ENCODE measurements around the gene EEF2KMT. TPM values are rescaled to one million over a fixed set of nuclear protein-coding genes. Genes with fewer than 3 reads are reported as not detected.
"Not testable (repeated sequence)": the region's sequence is repeated elsewhere in the genome, so short reads cannot be mapped to it uniquely, and the experiment has no call there.

EEF2KMT gene
- total RNA-seq, 5 donors from 2014 or later (not counting 1 experiment from before 2014, with no cell fraction given), result 3.6 to 16.1 (median 11.7) TPM

DNA sequence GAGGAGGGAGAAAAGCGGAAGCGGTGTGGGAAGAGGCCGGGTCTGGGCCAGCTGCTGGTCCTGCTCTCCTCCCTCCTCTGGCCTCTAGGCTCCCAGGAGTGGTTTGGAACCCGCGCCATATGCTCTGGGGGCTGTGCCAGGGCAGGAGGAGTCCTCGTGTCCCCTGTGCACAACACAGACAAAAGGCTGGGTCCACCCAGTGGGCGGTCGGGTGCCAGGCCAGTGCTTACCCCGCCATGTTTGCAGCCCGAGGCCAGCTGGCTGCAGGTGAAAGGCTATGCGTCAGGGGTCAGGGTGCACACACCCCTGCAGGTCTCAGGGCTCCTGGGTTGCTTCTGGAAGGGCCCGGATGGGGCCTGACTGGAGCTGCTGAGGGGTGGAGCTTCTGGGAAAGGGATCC, 17.1 kb downstream of the EEF2KMT start:
- H3K27me3 ChIP-seq (replicated peaks in 1 of 2; ENCODE audit: control insufficient read depth in 2 of 2, extremely low read depth in 1 of 2, insufficient read depth in 2 of 2, low read length in 1 of 2); H3K4me1 Mint-ChIP-seq; ATAC-seq (replicated peaks in 1 of 4); H3K27ac Mint-ChIP-seq; H3K9me3 Mint-ChIP-seq; H3K4me3 ChIP-seq (ENCODE audit: control insufficient read depth in 1 of 2, extremely low read depth in 1 of 2, low read length in 1 of 2); H3K9me3 ChIP-seq; H3K4me1 ChIP-seq (ENCODE audit: control insufficient read depth in 1 of 2, extremely low read depth in 1 of 2, insufficient read depth in 2 of 2, low read length in 2 of 2); H3K27ac ChIP-seq (ENCODE audit: low read length); CTCF ChIA-PET; H3K27me3 Mint-ChIP-seq; H3K4me3 Mint-ChIP-seq; DNase-seq; POLR2A ChIA-PET: not testable (repeated sequence)
- peaks cover 27% of the 10 kb centered on the region for H3K36me3 Mint-ChIP-seq
- H3K36me3 ChIP-seq (ENCODE audit: control insufficient read depth in 2 of 2, extremely low read depth in 1 of 2, insufficient read depth in 1 of 2, low read length in 1 of 2), result peaks cover 4 to 44% of the 10 kb centered on the region in 2 donors
- 98% methylated on average over 10 of the region's 12 CpGs for WGBS (ENCODE audit: insufficient coverage)

DNA sequence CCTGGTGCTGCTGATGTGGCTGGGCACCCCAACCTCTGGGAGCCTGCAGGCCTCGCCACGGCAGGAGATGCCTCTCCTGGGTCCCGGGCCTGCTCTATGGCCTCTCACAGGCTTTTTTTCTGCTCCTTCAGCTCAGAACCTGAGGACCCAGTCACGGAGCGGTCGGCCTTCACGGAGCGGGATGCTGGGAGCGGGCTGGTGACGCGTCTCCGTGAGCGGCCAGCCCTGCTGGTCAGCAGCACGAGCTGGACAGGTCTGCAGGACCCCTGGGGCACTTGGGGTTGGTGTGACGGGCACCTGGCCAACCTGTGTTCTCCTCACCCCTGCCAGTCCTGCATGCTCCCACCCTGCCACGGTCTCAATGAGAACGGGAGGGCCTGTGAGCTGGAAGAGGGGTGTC, 19.0 kb downstream of the EEF2KMT start:
- Histone ChIP-seq H3K9me3 (no peaks in the 10 kb centered on the region), H3K36me3 (ENCODE audit: control insufficient read depth in 2 of 2, extremely low read depth in 1 of 2, insufficient read depth in 1 of 2, low read length in 1 of 2) (peaks cover 11 to 51% of the 10 kb centered on the region in 2 donors), H3K4me1 (ENCODE audit: control insufficient read depth in 1 of 2, extremely low read depth in 1 of 2, insufficient read depth in 2 of 2, low read length in 2 of 2) (no peaks in the 10 kb centered on the region), H3K27ac (ENCODE audit: low read length) (no peak overlapping the region), H3K27me3 (replicated peaks in 1 of 2; ENCODE audit: control insufficient read depth in 2 of 2, extremely low read depth in 1 of 2, insufficient read depth in 2 of 2, low read length in 1 of 2) (no peaks in the 10 kb centered on the region), H3K4me3 (ENCODE audit: control insufficient read depth in 1 of 2, extremely low read depth in 1 of 2, low read length in 1 of 2) (no peak overlapping the region)
- Mint-ChIP-seq H3K4me3 (no peak overlapping the region), H3K36me3 (peaks cover 27% of the 10 kb centered on the region), H3K9me3 (no peaks in the 10 kb centered on the region), H3K4me1 (peaks cover 2 to 7% (median 5%) of the 10 kb centered on the region in 3 donors), H3K27ac (no peak overlapping the region), H3K27me3 (no peaks in the 10 kb centered on the region)
- ChIA-PET POLR2A (no interaction called here), CTCF (no interaction called here)
- over 99% methylated on average over 15 of the region's 17 CpGs for WGBS (ENCODE audit: insufficient coverage)
- no peak for ATAC-seq (replicated peaks in 1 of 4)
- no peak for DNase-seq

- Histone ChIP-seq H3K9me3 (no peaks in the 10 kb centered on the region), H3K36me3 (ENCODE audit: control insufficient read depth in 2 of 2, extremely low read depth in 1 of 2, insufficient read depth in 1 of 2, low read length in 1 of 2) (peaks cover 11 to 45% of the 10 kb centered on the region in 2 donors), H3K27ac (ENCODE audit: low read length) (no peak overlapping the region), H3K4me3 (ENCODE audit: control insufficient read depth in 1 of 2, extremely low read depth in 1 of 2, low read length in 1 of 2) (no peak overlapping the region), H3K4me1 (ENCODE audit: control insufficient read depth in 1 of 2, extremely low read depth in 1 of 2, insufficient read depth in 2 of 2, low read length in 2 of 2) (peaks cover 4 to 8% of the 10 kb centered on the region in 2 experiments), H3K27me3 (replicated peaks in 1 of 2; ENCODE audit: control insufficient read depth in 2 of 2, extremely low read depth in 1 of 2, insufficient read depth in 2 of 2, low read length in 1 of 2) (no peaks in the 10 kb centered on the region)
- Mint-ChIP-seq H3K27ac (no peak overlapping the region), H3K4me3 (no peak overlapping the region), H3K27me3 (no peaks in the 10 kb centered on the region), H3K9me3 (no peaks in the 10 kb centered on the region), H3K36me3 (peaks cover 27% of the 10 kb centered on the region), H3K4me1 (peaks cover 14 to 19% (median 16%) of the 10 kb centered on the region in 3 donors)
- POLR2A ChIA-PET, result no interaction called here
- ATAC-seq (replicated peaks in 1 of 4) (no peak), DNase-seq (no peak)
- whole genome bisulfite sequencing (ENCODE audit: insufficient coverage), result 99% methylated on average over 11 of the region's 13 CpGs
- CTCF ChIA-PET, result no interaction called here
Observed at GRCh38 chr16:5077304-5077703, 20.3 kb downstream of the EEF2KMT start.

- 87% methylated on average over 5 of the region's 5 CpGs for WGBS (ENCODE audit: insufficient coverage)
- no peaks in the 10 kb centered on the region for H3K9me3 ChIP-seq
- H3K36me3 ChIP-seq (ENCODE audit: control insufficient read depth in 2 of 2, extremely low read depth in 1 of 2, insufficient read depth in 1 of 2, low read length in 1 of 2), result peaks cover 11 to 39% of the 10 kb centered on the region in 2 donors
- no peak overlapping the region for H3K4me3 ChIP-seq (ENCODE audit: control insufficient read depth in 1 of 2, extremely low read depth in 1 of 2, low read length in 1 of 2)
- POLR2A ChIA-PET, result no interaction called here
- Mint-ChIP-seq H3K27me3 (no peaks in the 10 kb centered on the region), H3K9me3 (no peaks in the 10 kb centered on the region), H3K4me1 (peaks cover 27 to 34% (median 33%) of the 10 kb centered on the region in 3 donors), H3K27ac (no peak overlapping the region), H3K36me3 (peaks cover 27% of the 10 kb centered on the region), H3K4me3 (no peak overlapping the region)
- CTCF ChIA-PET, result no interaction called here
- no peak for ATAC-seq (replicated peaks in 1 of 4)
- H3K4me1 ChIP-seq (ENCODE audit: control insufficient read depth in 1 of 2, extremely low read depth in 1 of 2, insufficient read depth in 2 of 2, low read length in 2 of 2), result peaks cover 10 to 20% of the 10 kb centered on the region in 2 experiments
- H3K27me3 ChIP-seq (replicated peaks in 1 of 2; ENCODE audit: control insufficient read depth in 2 of 2, extremely low read depth in 1 of 2, insufficient read depth in 2 of 2, low read length in 1 of 2), result no peaks in the 10 kb centered on the region
- H3K27ac ChIP-seq (ENCODE audit: low read length), result no peak overlapping the region
- DNase-seq, result no peak
Observed at GRCh38 chr16:5075637-5076036, 22.0 kb downstream of the EEF2KMT start.

DNA sequence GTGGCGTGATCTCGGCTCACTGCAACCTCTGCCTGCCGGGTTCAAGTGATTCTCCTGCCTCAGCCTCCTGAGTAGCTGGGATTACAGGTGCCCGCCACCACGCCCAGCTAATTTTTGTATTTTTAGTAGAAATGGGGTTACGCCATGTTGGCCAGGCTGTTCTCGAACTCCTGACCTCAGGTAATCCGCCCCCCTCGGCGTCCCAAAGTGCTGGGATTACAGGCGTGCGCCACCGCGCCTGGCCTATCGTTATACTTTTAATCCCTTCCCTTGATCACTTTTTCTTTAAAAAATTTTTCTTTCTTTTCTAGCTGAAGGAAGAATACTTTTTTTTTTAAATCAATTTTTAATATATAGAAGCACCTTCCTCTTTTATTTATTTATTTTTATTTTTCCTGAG, 23.8 kb downstream of the EEF2KMT start:
- no CpG with 5 or more reads among the region's 15 CpGs for WGBS (ENCODE audit: insufficient coverage)
- ATAC-seq (replicated peaks in 1 of 4); H3K27me3 Mint-ChIP-seq; H3K9me3 ChIP-seq; H3K27ac ChIP-seq (ENCODE audit: low read length); CTCF ChIA-PET; H3K27ac Mint-ChIP-seq; H3K4me3 ChIP-seq (ENCODE audit: control insufficient read depth in 1 of 2, extremely low read depth in 1 of 2, low read length in 1 of 2); H3K9me3 Mint-ChIP-seq; H3K27me3 ChIP-seq (replicated peaks in 1 of 2; ENCODE audit: control insufficient read depth in 2 of 2, extremely low read depth in 1 of 2, insufficient read depth in 2 of 2, low read length in 1 of 2); DNase-seq: not testable (repeated sequence)
- peaks cover 11 to 34% of the 10 kb centered on the region in 2 donors for H3K36me3 ChIP-seq (ENCODE audit: control insufficient read depth in 2 of 2, extremely low read depth in 1 of 2, insufficient read depth in 1 of 2, low read length in 1 of 2)
- peak overlapping the region in 1 of 3 donors; percentile 96 for H3K4me3 Mint-ChIP-seq
- H3K4me1 Mint-ChIP-seq, result peaks cover 28 to 36% (median 33%) of the 10 kb centered on the region in 3 donors
- peaks cover 24% of the 10 kb centered on the region for H3K36me3 Mint-ChIP-seq
- peaks cover 10 to 20% of the 10 kb centered on the region in 2 experiments for H3K4me1 ChIP-seq (ENCODE audit: control insufficient read depth in 1 of 2, extremely low read depth in 1 of 2, insufficient read depth in 2 of 2, low read length in 2 of 2)
- POLR2A ChIA-PET, result interaction anchor here in 1 of 2 donors (0.6 kb wide), 1 partner anchor 21 kb away, joined by 4 read pairs; no protein-coding TSS in a partner anchor

GRCh38 chr16:5073279-5073629, 24.3 kb downstream of the EEF2KMT start:
- POLR2A ChIA-PET, result no interaction called here
- H3K36me3 Mint-ChIP-seq, result peaks cover 24% of the 10 kb centered on the region
- ATAC-seq (replicated peaks in 1 of 4), result no peak
- Histone ChIP-seq H3K27me3 (replicated peaks in 1 of 2; ENCODE audit: control insufficient read depth in 2 of 2, extremely low read depth in 1 of 2, insufficient read depth in 2 of 2, low read length in 1 of 2) (no peaks in the 10 kb centered on the region), H3K27ac (ENCODE audit: low read length) (no peak overlapping the region), H3K4me3 (ENCODE audit: control insufficient read depth in 1 of 2, extremely low read depth in 1 of 2, low read length in 1 of 2) (no peak overlapping the region), H3K36me3 (ENCODE audit: control insufficient read depth in 2 of 2, extremely low read depth in 1 of 2, insufficient read depth in 1 of 2, low read length in 1 of 2) (peaks cover 11 to 32% of the 10 kb centered on the region in 2 donors), H3K4me1 (ENCODE audit: control insufficient read depth in 1 of 2, extremely low read depth in 1 of 2, insufficient read depth in 2 of 2, low read length in 2 of 2) (peaks cover 10 to 20% of the 10 kb centered on the region in 2 experiments), H3K9me3 (no peaks in the 10 kb centered on the region)
- H3K27ac Mint-ChIP-seq, result peak overlapping the region; percentile 72 to 97
- H3K4me3 Mint-ChIP-seq, result peak overlapping the region; percentile 96 to 97 (median 96)
- CTCF ChIA-PET, result no interaction called here
- H3K27me3 Mint-ChIP-seq, result no peaks in the 10 kb centered on the region
- no CpG with 5 or more reads among the region's 2 CpGs for WGBS (ENCODE audit: insufficient coverage)
- no peak for DNase-seq
- H3K9me3 Mint-ChIP-seq, result no peaks in the 10 kb centered on the region
- H3K4me1 Mint-ChIP-seq, result peaks cover 28 to 36% (median 33%) of the 10 kb centered on the region in 3 donors
